Kidney capillary endothelial cell (primary cell): ENCODE measurements around the gene OPRL1.

Experiments
- DNase-seq: peaks from one replicate; pipeline ENCODE4 v3.0.0-alpha.2; 2018; ENCODE audit warnings: low spot score

OPRL1 gene

GRCh38 chr20:64042054-64042781 is 37.7 kb upstream of the OPRL1 start:
- no peak for DNase-seq

GRCh38 chr20:64043768-64044167 is 36.1 kb upstream of the OPRL1 start:
- DNase-seq: no peak

DNA sequence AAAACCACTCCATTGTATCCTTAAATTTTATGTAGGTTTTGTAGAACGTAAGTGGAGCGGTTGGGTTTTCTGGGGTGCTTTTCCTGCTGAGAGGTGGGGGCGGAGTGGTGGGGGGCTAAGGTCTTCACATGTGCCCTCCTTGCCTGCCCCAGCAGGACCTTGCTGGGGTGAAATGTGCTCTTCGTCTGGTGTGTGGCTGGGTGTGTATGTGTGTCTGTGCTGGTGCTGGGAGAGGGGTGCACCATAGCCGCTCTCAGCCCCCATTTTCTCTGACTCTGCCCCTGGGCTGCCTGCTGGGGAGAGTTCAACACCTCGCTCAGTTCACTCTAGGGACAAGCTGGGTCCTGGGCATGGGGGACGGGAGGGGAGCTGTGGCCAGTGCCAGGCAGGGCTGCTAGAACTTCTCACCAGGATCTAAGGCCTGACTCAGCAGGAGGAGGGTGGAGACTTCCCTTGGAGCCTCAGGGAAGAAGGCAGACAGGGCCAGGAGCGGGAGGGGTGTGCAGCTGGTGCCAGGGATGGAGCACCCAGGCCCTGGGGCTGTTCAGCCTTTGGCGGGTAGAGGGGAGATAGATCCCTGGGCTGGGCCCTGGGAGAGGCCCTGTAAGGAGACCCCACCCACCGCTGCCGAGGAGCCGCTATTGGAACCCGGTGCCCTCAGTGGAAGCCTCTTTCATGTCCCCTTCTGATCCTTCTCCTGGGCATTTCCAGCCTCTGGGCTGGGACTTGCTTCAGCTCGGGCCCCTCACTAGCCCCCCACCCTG is 35.2 kb upstream of the OPRL1 start:
- peak; percentile 87 for DNase-seq

DNA sequence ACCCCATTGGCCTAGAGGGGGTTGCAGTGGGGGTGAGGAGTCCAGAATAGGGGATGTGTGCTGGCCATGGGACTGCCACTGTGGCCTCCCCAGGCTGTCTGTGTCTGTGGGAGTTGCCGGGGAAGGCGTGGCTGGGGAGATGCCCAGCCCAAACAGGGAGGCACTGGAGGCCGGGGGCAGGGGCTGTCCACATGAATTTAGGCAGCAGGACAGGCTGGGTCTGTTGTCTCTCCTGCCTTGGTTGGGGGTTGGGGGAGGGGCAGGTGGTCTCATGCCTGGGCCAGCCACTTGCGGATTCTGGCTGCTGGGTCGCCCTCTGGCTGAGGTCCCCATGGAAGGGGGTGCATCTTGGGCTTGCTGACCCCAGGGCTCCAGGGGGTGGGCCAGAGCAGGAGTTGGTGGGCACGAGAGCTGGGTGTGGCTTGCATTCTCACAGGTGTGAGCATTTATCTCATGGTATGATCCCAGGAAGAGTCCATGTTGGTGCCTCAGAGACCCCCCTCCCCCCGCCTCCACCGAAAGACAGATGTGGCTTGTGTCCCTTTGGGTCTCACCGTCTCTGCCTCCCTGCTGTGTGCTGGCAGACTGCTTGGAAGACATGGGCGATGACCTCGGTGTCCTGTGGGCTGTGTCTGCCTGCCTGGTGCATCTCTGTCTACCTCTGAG is 34.4 kb upstream of the OPRL1 start:
- DNase-seq: peak; percentile 76

GRCh38 chr20:64047046-64047389 is 32.9 kb upstream of the OPRL1 start:
- no peak for DNase-seq

- DNase-seq: no peak
Observed at GRCh38 chr20:64047968-64048401, 31.9 kb upstream of the OPRL1 start.

DNA sequence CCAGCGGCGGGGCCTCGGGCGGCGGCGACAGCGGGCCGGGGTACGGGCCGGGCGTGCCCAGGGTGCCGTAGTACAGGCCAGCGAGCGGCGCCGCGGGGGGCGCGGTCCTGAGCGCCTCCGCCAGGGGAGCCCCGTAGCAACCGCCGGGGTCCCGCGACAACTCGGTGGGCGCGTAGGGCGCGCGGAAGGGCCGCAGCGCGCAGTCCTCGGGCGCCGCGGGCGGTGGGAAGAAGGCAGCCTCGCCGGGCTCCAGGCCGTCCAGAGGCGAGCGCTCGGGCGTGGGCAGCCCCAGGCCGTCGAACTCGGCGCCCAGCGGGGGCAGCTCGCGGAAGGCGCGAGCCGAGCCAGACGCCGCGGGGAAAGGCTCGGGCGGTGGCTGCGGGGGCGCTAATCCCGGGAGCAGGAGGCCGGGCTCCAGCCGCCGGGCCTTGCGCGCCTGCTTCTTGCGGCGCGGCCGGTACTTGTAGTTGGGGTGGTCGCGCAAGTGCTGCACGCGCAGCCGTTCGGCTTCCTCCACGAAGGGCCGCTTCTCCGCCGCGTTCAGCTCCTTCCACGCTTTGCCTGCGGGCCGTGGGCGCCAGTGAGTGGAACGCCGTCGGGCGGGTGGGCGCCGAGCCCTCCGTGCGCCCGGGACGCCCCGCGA is 31.4 kb upstream of the OPRL1 start:
- DNase-seq: no peak

DNA sequence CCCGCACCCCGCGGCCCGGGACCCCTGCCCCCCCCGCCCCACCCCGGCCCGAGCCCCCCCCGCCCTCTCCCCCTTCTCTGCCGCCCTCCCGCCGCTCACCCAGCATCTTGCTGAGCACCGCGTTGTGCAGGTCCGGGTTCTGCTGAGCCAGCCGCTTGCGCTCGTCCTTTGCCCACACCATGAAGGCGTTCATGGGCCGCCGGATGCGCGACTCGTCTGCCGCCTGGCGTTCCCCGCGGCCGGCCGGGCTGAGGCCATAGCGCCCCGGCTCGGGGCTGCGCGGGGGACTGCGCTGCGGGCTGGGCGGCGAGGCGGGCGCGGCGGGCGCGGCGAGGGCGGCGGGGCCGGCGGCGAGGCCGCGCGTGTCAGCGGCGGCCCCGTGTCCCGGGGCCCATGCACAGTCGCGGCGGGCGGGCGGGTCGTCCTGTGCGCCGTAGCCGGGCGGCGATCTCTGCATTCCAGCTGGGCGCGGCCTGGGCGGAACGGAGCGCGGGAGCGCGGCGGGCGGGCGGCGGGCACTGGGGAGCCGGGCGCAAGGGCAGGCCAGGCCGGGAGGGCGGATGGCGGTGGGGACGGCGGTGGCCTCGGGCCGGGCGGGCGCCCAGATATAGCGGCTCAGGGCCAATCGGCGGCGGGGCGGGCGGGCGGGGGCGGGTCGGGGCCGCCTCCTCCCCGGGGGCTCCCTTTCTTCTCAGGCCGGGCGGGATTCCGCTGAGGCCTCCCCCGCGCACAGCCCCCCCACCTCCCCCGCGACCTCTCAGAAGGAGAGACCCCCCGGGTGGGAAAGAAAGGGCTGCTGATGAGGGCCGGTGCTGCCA is 30.6 kb upstream of the OPRL1 start, which contains the start of gene SOX18:
SOX18 (minus strand) TSS at position 580 of the 818 bp plus-strand sequence; CDS start at position 457, 123 bp downstream.
- DNase-seq: no peak

GRCh38 chr20:64049878-64050260 is 30.0 kb upstream of the OPRL1 start:
- no peak for DNase-seq

DNA sequence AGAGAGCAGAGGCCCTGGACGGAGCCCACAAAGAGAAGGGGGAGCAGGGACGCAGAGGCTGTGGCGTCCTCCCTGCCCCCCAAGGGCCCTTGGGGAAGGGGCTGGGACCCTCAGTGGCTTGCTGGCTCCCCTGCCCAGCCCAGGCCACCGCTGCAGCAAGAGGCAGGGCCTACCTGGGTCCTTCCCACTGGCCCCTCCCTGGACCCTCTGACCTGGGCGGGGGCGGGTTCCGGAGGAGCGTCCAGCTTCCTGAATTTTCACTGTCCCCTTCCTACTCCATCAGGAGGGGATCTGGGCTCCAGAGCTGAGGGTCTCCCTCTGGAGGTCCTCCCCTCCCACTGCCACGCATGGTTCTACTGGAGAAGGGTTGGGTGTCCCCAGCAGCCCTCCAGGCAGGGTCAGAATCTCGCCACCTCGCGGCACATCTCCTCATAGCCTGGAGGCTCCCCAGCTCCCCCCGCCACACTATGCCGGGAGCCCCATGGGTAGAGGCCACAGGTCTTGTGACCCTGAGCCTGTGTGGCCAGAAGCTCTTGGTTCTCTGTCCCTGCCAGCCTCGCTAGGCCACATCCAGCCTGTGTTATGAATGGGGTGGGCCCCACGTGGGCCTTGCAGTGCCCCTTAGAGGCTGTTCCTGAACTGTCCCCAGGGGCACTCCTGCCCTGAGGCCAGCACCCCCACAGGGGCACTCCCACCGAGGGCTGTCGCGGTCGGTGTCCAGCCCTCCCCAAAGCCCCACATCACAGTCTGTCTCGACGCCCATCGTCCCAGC is 29.4 kb upstream of the OPRL1 start:
- DNase-seq: no peak

DNA sequence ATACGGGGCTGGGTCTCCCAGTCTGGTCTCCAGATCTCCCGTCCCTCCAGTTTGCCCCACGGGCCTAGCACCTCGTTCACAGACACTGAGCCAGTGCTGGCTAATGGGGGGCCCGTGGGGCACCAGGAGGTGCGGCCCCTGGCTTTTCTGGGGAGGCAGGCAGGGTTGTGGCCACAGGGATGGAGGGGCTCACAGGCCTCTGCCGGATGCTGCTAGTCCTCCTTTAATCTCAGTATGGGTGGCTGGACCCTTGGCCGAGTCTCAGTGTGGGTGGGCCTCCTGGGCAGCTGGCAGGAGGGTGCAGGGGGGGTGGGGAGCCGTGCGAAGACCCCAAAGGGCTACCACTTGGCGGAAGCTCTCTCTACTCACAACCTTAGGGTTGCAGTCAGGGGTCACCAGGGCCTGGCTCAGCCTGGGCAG is 28.8 kb upstream of the OPRL1 start:
- no peak for DNase-seq

GRCh38 chr20:64051561-64052325 is 28.1 kb upstream of the OPRL1 start:
- peak; percentile 93 for DNase-seq

GRCh38 chr20:64052326-64052722 is 27.6 kb upstream of the OPRL1 start:
- no peak for DNase-seq

- DNase-seq: no peak
Observed at GRCh38 chr20:64052987-64053840, 26.7 kb upstream of the OPRL1 start.

DNA sequence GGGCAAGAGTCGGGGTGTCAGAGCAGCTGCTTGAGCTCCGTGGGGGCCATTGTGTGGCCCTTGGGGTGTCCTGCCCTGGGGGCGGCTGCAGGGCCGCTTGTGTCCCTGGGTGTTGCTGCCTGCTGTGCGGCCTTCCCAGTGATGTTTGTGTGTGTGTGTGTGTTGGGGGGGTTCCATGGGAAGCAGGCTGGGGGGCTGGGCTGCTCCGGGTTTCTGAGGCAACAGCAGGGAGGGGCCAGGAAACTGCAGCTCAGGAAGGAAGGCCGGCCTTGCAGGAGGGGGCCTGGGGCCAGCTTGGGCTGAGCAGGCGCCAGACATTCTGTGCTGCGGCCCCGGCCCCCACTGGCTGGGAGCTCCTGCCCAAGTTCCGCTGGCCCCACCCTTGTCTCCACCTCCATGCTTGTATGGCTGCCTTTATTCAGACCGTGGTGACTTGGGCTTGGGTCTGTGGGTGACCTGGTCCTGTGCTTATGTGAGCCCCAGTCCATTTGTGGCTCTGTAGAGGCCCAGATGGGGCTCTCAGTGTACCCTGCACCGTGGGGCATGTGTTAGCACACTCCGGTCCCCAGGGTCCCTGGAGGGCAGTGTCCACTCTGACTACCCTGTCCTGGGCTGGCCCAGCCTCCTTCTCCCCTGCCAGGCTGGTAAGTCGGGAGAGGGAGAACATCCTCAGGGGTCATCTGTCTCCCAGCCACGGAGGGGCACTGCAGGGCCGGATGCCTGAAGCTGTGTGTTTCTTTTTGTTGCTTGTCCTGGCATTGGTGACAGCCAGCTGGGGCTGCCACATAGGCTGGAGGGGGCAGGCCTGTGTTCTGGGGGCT is 25.8 kb upstream of the OPRL1 start:
- DNase-seq: peak; percentile 97

DNA sequence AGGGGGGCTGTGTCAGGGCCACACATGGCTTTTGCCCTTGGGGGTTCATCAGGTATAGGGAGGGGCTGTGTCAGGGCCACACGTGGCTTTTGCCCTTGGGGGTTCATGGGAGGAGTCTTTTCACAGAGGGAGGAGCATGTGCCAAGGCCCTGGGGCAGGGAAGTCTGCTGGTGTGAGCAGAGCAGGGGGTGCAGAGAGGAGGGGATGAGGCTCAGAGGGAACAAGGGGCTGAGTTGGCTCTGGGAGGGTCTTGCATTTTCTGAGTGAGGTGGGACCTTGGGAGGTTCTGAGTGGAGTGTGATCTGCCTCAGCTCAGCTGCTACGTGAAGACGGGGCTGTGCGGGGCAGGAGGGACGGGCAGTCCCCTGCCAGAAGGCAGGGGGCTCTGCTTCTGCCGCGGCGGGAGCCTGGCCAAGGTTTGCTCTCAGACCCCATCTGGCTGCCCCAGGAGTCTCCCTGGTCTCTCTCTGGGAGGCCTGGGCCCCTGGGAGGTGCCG is 24.4 kb upstream of the OPRL1 start:
- DNase-seq: no peak

DNA sequence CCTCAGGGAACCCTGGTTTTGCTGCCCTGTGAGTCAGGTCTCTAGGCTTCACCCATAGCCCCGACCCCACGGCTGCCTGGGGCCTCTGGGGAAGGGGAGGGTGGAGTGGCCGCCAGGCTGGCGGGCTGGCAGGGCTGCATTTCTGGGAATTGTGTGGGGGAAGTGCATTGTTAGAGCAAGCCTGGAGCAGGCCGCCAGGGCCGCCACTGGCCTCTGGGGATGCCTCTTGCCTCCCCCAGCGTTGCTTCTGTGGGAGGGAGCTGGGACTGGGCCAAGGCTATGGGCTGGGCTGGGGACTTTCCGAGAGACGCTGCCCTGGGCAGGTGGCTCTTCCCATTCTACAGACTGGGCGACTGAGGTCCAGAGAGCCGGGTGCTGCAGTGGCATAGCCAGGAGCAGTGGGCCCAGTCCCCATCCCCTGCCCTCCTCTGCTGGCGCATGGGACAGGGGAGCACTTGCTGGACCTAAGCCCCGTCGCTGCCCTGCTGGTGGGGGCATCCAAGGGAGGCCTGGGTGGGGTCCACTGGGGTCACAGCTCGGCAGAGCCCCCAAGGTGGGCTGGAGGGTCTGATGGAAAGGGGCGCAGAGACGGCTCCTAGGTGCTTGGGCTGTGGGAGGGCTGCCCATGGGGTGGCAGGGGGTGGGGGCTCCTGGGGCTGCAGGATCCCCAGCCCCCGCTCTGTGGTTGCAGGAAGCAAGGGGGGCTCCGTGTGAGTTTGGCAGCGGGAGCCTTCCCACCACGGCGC is 23.8 kb upstream of the OPRL1 start:
- DNase-seq: peak; percentile 92

DNA sequence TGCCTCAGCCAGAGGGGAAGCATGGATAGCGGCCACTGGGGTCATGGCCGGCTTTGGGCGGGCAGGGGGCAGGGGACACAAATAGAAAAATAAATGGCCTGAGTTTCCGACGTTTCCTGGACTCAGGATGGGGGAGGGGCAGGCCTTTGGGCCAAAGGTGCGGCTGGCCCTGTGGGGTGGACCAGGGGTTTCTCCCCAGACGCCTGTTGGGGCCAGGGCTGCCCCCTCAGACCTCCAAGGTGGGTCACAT is 23.3 kb upstream of the OPRL1 start:
- DNase-seq: no peak
